Measurements from ENCODE around the gene SNX9. TPM values are rescaled to one million over a fixed set of nuclear protein-coding genes. Genes with fewer than 3 reads are reported as not detected.
A peak's percentile ranks its signal among the peaks of the same experiment; 100 is the strongest.

The SNX9 gene
- total RNA-seq (2021) = 31.3 and 32.9 TPM in 2 replicates
- long read RNA-seq, full-length matches to known transcripts = 23 of 43 reads
- long read RNA-seq, partial matches to known transcripts = 8 of 43 reads
- long read RNA-seq, other reads (novel, unspliced or antisense) = 12 of 43 reads

- Histone ChIP-seq H3K4me2 (ENCODE audit: insufficient read depth, insufficient read length, low read length) (peak within 1 kb of the TSS; percentile 100), H2BK15ac (ENCODE audit: low read depth, low read length) (no peak within 1 kb of the TSS)
- no CpG with 5 or more reads among the region's 92 CpGs for WGBS (ENCODE audit: extremely low coverage, insufficient read length, low lambda C conversion rate)
Measured at GRCh38 chr6:157823001-157823527, at the start of gene SNX9. Gene SNX9, plus strand, starts transcription at chr6:157823246. Its CDS starts 189 bp downstream, at chr6:157823435.

More at GRCh38 chr6:157823001-157823527, at the start of gene SNX9:
- Histone ChIP-seq H3K79me1 (ENCODE audit: insufficient read depth, low read depth, low read length, poor library complexity, severe bottlenecking) (peaks cover 7% of the 10 kb centered on the region), H3K9me3 (ENCODE audit: control insufficient read depth, low read depth, low read length) (no peaks in the 10 kb centered on the region), H3K18ac (ENCODE audit: insufficient read length, low read depth, low read length) (peak within 1 kb of the TSS; percentile 66), H2BK5ac (ENCODE audit: insufficient read length, low read length) (no peak within 1 kb of the TSS), H2AFZ (ENCODE audit: low read length) (no peak within 1 kb of the TSS), H2BK12ac (ENCODE audit: insufficient read length, low read depth, low read length) (no peak within 1 kb of the TSS), H4K91ac (ENCODE audit: insufficient read length, low read depth, low read length) (no peak within 1 kb of the TSS), H3K56ac (ENCODE audit: insufficient read length, low read depth, low read length) (no peak within 1 kb of the TSS), H3T11ph (ENCODE audit: low read length) (no peak within 1 kb of the TSS), H4K20me1 (ENCODE audit: control insufficient read depth, insufficient read depth, insufficient read length) (no peaks in the 10 kb centered on the region), H3K79me2 (ENCODE audit: insufficient read depth, low read length) (peaks cover 7% of the 10 kb centered on the region; the same call in 1 of the 2 replicates), H3K9ac (ENCODE audit: extremely low read depth, insufficient read length, low read length) (peak within 1 kb of the TSS; percentile 89), H3K23me2 (ENCODE audit: insufficient read length, low read depth, low read length, poor library complexity, severe bottlenecking) (peaks cover 12% of the 10 kb centered on the region), H2AK5ac (ENCODE audit: insufficient read length, low read length) (no peak within 1 kb of the TSS), H4K5ac (ENCODE audit: insufficient read length, low read depth, low read length) (no peak within 1 kb of the TSS), H4K8ac (replicated peaks; ENCODE audit: insufficient read length, low read depth, low read length) (no peak within 1 kb of the TSS), H2BK120ac (ENCODE audit: low read depth, low read length, poor library complexity, severe bottlenecking) (no peak within 1 kb of the TSS), H3K27ac (ENCODE audit: insufficient read length, low read depth, low read length) (peak within 1 kb of the TSS; percentile 10), H2BK20ac (ENCODE audit: low read depth, low read length, poor library complexity, severe bottlenecking) (no peak within 1 kb of the TSS), H3K27me3 (ENCODE audit: insufficient read depth, low read length) (no peaks in the 10 kb centered on the region), H3K14ac (ENCODE audit: insufficient read depth, low read length) (peak within 1 kb of the TSS; percentile 80), H3K4ac (ENCODE audit: low read depth, low read length) (no peak within 1 kb of the TSS; the same call in 1 of the 2 replicates), H3K4me1 (ENCODE audit: insufficient read depth, low read length) (peaks cover 4% of the 10 kb centered on the region; the same call in 1 of the 2 replicates), H3K23ac (ENCODE audit: insufficient read length, low read depth, low read length) (no peak within 1 kb of the TSS)
- Mint-ChIP-seq H3K4me3 (peak within 1 kb of the TSS; percentile 86 to 99), H3K4me1 (peaks cover 27 to 38% of the 10 kb centered on the region in 2 experiments), H3K27ac (peak within 1 kb of the TSS; percentile 82 to 98 (median 96)), H3K9me3 (peaks cover 0 to 3% of the 10 kb centered on the region in 2 experiments; a peak in 1 of 5 replicates), H3K27me3 (ENCODE audit: low read depth) (peaks cover 6% of the 10 kb centered on the region), H3K36me3 (ENCODE audit: insufficient read depth in 1 of 3, low read depth in 3 of 3) (peaks cover 0 to 3% (median 0%) of the 10 kb centered on the region in 3 experiments; a peak in 2 of 7 replicates)
- DNase-seq = peak; percentile 60
- TF ChIP-seq, protein P1, sequence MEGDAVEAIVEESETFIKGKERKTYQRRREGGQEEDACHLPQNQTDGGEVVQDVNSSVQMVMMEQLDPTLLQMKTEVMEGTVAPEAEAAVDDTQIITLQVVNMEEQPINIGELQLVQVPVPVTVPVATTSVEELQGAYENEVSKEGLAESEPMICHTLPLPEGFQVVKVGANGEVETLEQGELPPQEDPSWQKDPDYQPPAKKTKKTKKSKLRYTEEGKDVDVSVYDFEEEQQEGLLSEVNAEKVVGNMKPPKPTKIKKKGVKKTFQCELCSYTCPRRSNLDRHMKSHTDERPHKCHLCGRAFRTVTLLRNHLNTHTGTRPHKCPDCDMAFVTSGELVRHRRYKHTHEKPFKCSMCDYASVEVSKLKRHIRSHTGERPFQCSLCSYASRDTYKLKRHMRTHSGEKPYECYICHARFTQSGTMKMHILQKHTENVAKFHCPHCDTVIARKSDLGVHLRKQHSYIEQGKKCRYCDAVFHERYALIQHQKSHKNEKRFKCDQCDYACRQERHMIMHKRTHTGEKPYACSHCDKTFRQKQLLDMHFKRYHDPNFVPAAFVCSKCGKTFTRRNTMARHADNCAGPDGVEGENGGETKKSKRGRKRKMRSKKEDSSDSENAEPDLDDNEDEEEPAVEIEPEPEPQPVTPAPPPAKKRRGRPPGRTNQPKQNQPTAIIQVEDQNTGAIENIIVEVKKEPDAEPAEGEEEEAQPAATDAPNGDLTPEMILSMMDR (conservative IDR thresholded peaks at IDR 0.05) = no peak

All from H9 (cell line).